DOHH2 (cell line): ENCODE measurements around the gene FADS6.

ENCODE experiments used
- CTCF ChIP-seq: fragments of 200-600 bp; sonication (generic); IDR thresholded peaks from one replicate; pipeline ENCODE4 v1.5.1; 2014; ENCODE audit warnings: antibody characterized with exemption, mild to moderate bottlenecking, low read depth, low read length; ENCODE audit not compliant: poor library complexity, severe bottlenecking
- EZH2phosphoT487 ChIP-seq: fragments of 200-600 bp; sonication (generic); IDR thresholded peaks from 2 replicates; pipeline ENCODE4 v1.6.1; 2017; ENCODE audit warnings: borderline replicate concordance, mild to moderate bottlenecking, antibody characterized with exemption, low read length, moderate library complexity, mixed read lengths

GRCh38 chr17:74920306-74920620 is 26.8 kb upstream of the FADS6 start:
- no peak for TF ChIP-seq CTCF
- no peak for TF ChIP-seq EZH2phosphoT487
